GM18502 (cell line): ENCODE results near the gene ABLIM3.
"Not testable (repeated sequence)": the region's sequence is repeated elsewhere in the genome, so short reads cannot be mapped to it uniquely, and the experiment has no call there.

Source experiments
- ATAC-seq: cut with Tn5 transposase; IDR thresholded peaks from one replicate; pipeline ENCODE4 v1.9.1; 2021; ENCODE audit warnings: mild to moderate bottlenecking; ENCODE audit not compliant: unreplicated experiment, poor library complexity

The ABLIM3 gene

GRCh38 chr5:149242339-149242738, 101.0 kb downstream of the ABLIM3 start:
- ATAC-seq = no peak

DNA sequence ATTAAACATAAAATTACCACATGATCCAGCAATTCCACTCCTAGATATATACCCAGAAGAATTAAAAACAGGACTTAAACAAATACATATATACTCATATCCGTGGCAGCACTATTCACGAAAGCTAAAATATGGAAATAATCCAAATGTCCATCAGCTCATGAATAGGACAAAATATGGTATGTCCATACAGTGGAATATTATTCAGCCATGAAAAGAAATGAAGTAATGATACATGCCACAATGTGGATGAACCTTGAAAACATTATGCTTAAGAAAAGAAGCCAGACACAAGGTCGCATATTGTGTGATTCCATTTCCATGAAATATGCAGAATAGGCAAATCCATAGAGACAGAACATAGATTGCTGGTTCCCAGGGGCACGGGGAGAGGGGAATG, 105.6 kb downstream of the ABLIM3 start:
- ATAC-seq = no peak

DNA sequence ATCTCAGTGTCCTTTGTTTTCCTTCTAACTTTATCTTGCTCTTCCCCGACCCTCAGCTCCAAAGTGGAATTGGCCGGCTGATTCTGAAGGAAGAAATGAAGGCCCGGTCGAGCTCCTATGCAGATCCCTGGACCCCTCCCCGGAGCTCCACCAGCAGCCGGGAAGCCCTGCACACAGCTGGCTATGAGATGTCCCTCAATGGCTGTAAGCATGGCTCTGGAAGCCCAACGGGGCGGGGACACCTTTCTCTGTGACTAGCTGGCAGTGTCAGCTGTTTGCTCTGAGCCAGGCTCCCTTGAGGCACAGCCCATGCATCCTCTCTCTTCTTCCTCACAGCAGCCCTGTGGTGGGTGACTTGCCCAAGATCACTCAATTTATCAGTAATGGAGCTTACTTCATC, 106.4 kb downstream of the ABLIM3 start:
- ATAC-seq = no peak

- ATAC-seq = no peak
Observed at GRCh38 chr5:149251546-149251945, 110.3 kb downstream of the ABLIM3 start.

GRCh38 chr5:149254506-149254905, 113.2 kb downstream of the ABLIM3 start:
- no peak for ATAC-seq

- no peak for ATAC-seq
Observed at GRCh38 chr5:149256451-149256850, 115.2 kb downstream of the ABLIM3 start.

GRCh38 chr5:149257131-149257530, 115.8 kb downstream of the ABLIM3 start:
- no peak for ATAC-seq

DNA sequence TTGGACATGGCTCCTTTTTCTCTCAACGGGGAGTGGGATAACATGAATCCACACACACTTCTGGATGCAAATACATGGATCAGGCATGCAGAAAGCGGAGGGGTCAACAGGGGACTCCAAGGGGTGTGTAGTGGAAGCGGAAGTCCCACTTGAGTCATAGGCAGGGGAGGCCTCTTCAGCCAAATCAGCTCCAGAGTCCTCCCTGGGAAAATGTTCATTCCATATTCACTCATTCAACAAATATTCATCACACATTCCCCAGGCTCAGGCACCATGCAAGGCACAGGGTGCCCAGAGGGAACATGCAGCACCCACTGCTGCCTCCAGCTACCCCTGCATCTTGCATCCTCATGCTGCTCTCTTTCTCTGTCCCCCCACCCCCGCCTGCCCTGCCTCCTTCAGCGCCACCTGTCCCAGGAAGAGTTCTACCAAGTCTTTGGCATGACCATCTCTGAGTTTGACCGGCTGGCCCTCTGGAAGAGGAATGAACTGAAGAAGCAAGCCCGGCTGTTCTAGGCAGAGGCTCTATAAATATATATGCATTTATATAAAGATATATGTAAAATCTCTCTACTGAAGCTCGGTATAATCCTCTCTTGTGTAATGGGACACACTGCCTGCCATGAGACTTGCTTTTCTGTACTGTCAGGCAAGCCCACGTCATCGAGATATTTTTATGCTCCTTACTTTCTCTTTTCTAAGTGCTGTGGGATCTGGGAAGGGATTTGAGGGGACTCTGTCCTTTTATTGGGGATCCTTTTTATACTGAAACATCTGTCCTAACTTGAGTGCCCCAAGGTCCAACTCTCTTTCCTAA, 116.8 kb downstream of the ABLIM3 start:
- no peak for ATAC-seq

DNA sequence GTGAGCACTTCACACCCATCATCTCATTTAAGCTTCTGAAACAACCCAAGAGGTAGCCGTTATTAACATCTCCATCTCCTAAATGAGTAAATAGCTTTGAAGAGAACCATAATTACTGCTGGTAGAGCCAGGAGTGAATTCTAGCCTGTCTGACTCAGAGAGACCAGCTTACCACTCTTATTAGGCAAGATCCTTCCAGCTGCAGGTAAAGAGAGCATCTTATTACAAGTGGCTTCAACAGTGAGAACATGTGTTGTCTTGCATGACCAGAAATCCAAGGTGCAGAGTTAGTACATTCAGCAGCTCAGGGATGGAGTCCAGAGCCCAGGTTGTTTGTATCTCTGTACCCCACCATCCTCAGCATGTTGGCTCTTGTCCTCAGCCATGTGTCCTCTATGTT, 119.5 kb downstream of the ABLIM3 start:
- no peak for ATAC-seq

- no peak for ATAC-seq
Observed at GRCh38 chr5:149261246-149261645, 120.0 kb downstream of the ABLIM3 start.

GRCh38 chr5:149262315-149262714, 121.0 kb downstream of the ABLIM3 start:
- no peak for ATAC-seq

- peak; percentile 89 for ATAC-seq
Observed at GRCh38 chr5:149264439-149265067, 123.3 kb downstream of the ABLIM3 start.

DNA sequence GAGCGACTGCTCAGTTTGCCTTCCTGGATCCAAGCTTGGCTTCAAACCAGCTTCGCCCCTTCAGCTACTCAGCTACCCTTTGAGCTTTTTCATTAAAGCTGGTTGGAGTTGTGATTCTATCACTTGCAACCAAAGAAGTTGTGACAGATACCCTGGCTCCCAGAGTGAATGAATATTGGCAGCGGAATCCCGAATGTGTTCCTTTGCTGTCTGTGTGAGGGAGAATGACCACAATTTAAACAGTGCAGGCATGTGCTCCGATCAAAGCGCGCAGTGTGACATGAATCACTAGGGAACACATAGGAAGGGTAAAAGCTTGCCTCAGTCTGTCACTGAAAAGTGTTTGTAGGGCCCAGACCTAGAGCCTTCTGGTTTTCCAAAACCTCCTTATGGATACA, 123.8 kb downstream of the ABLIM3 start:
- ATAC-seq = no peak

- no peak for ATAC-seq
Observed at GRCh38 chr5:149265597-149265996, 124.3 kb downstream of the ABLIM3 start.

GRCh38 chr5:149267241-149267973, 126.1 kb downstream of the ABLIM3 start:
- no peak for ATAC-seq

- ATAC-seq = no peak
Observed at GRCh38 chr5:149268928-149269557, 127.8 kb downstream of the ABLIM3 start.

DNA sequence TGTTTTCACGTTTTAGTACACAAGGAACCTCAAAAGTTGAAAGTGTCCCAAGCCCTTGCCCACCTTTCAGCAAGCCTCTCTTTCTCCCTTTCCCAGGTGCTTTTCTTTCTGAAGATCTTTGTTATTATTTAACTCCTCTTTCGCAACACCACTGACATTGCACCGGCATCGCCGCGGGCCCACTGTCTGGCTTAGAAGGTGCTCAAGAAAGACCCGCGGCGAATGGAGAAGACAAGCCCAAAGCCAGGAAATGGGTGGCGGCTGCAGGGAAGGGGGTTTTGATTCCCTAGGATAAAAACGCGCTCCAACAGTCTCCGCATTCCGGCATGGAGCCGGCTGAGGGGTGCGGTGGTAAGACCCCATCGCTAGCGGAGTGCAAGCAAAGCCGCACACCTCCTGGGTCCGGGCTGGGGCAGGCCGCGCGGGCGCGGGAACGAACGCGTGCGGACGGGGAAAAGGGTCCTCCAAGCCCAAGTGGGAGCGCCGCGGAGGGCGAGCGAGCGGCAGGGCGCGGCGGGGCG, 130.0 kb downstream of the ABLIM3 start:
- no peak for ATAC-seq

GRCh38 chr5:149271716-149272563, 130.6 kb downstream of the ABLIM3 start, which contains the start of gene AFAP1L1:
Gene AFAP1L1 (plus strand): TSS chr5:149271859. CDS start chr5:149271969, 110 bp downstream.
- ATAC-seq = no peak

GRCh38 chr5:149272781-149273180, 131.5 kb downstream of the ABLIM3 start:
- not testable (repeated sequence) for ATAC-seq

- ATAC-seq = no peak
Observed at GRCh38 chr5:149273237-149273636, 131.9 kb downstream of the ABLIM3 start.
